ENCODE measurements around the gene TNFRSF8.

TNFRSF8 gene

GRCh38 chr1:12064073-12064969 lies 1.2 kb downstream of the TNFRSF8 start:
- DNase-seq: no peak

GRCh38 chr1:12065872-12066271 lies 2.8 kb downstream of the TNFRSF8 start:
- no peak for DNase-seq

GRCh38 chr1:12067900-12068821 lies 5.1 kb downstream of the TNFRSF8 start:
- DNase-seq: no peak

GRCh38 chr1:12069623-12070244 lies 6.6 kb downstream of the TNFRSF8 start:
- DNase-seq: no peak

- no peak for DNase-seq
Measured at GRCh38 chr1:12071892-12072291, 8.8 kb downstream of the TNFRSF8 start.

- DNase-seq: no peak
Measured at GRCh38 chr1:12072741-12073140, 9.6 kb downstream of the TNFRSF8 start.

- DNase-seq: no peak
Measured at GRCh38 chr1:12073796-12074195, 10.7 kb downstream of the TNFRSF8 start.

- no peak for DNase-seq
Measured at GRCh38 chr1:12075195-12076114, 12.4 kb downstream of the TNFRSF8 start.

- no peak for DNase-seq
Measured at GRCh38 chr1:12076425-12077005, 13.4 kb downstream of the TNFRSF8 start.

GRCh38 chr1:12078575-12078937 lies 15.5 kb downstream of the TNFRSF8 start:
- DNase-seq: no peak

- DNase-seq: no peak
Measured at GRCh38 chr1:12078938-12079861, 16.1 kb downstream of the TNFRSF8 start.

- DNase-seq: no peak
Measured at GRCh38 chr1:12080156-12080555, 17.1 kb downstream of the TNFRSF8 start.

- DNase-seq: no peak
Measured at GRCh38 chr1:12080773-12081556, 17.9 kb downstream of the TNFRSF8 start.

GRCh38 chr1:12081648-12082396 lies 18.7 kb downstream of the TNFRSF8 start:
- no peak for DNase-seq

- DNase-seq: no peak
Measured at GRCh38 chr1:12082988-12083387, 19.9 kb downstream of the TNFRSF8 start.

- no peak for DNase-seq
Measured at GRCh38 chr1:12083766-12084165, 20.7 kb downstream of the TNFRSF8 start.

- no peak for DNase-seq
Measured at GRCh38 chr1:12085643-12086260, 22.6 kb downstream of the TNFRSF8 start.

GRCh38 chr1:12087797-12088314 lies 24.8 kb downstream of the TNFRSF8 start:
- DNase-seq: no peak

All from GOT3 (cell line).